ENCODE results near the gene OR51V1. TPM values are rescaled to one million over a fixed set of nuclear protein-coding genes. Genes with fewer than 3 reads are reported as not detected.
"Not testable (repeated sequence)": the region's sequence is repeated elsewhere in the genome, so short reads cannot be mapped to it uniquely, and the experiment has no call there.

The OR51V1 gene, protein sequence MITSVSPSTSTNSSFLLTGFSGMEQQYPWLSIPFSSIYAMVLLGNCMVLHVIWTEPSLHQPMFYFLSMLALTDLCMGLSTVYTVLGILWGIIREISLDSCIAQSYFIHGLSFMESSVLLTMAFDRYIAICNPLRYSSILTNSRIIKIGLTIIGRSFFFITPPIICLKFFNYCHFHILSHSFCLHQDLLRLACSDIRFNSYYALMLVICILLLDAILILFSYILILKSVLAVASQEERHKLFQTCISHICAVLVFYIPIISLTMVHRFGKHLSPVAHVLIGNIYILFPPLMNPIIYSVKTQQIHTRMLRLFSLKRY
- polyA plus RNA-seq (2011; rRNA removed) (not detected in 2 replicates), polyA minus RNA-seq (2011; rRNA and poly(A)+ RNA removed) (not detected in 2 replicates)

DNA sequence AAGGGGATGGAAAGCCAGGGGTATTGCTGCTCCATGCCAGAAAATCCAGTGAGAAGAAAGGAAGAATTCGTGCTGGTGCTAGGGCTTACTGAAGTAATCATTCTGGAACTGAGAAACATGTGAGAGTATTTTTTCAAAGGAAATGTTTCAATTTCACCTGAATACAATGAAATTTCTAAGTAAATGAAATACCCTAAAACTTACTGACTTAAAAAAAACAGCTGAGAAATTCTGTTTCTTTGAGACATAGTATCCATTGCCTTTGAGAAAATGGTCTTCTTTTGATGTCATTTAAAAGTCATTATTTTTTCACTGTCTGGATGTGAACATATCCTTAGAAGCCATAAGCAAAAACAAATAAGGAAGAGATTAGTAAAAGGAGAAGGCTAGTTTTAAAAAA, at the start of gene OR51V1:
TSS of gene OR51V1 (minus strand) at position 101 of the 400 bp plus-strand sequence. CDS start at position 101, 0 bp downstream.
- Histone ChIP-seq H3K9me3 (ENCODE audit: control insufficient read depth, insufficient read depth, low read length) (no peaks in the 10 kb centered on the region), H3K4me3 (ENCODE audit: low read depth, low read length) (no peak within 1 kb of the TSS), H3K27ac (ENCODE audit: low read depth, low read length) (no peak within 1 kb of the TSS), H3K27me3 (ENCODE audit: control insufficient read depth, insufficient read depth, low read length) (no peaks in the 10 kb centered on the region)
- ChIA-PET POLR2A (no interaction called here), CTCF (interaction anchor here (2.1 to 6.5 kb wide), 3 partner anchors 75 to 181 kb away, joined by 11 to 63 read pairs (median 19); no protein-coding TSS in a partner anchor)
- no peak for DNase-seq (ENCODE audit: low read depth, low spot score)
- TF ChIP-seq, protein P1, sequence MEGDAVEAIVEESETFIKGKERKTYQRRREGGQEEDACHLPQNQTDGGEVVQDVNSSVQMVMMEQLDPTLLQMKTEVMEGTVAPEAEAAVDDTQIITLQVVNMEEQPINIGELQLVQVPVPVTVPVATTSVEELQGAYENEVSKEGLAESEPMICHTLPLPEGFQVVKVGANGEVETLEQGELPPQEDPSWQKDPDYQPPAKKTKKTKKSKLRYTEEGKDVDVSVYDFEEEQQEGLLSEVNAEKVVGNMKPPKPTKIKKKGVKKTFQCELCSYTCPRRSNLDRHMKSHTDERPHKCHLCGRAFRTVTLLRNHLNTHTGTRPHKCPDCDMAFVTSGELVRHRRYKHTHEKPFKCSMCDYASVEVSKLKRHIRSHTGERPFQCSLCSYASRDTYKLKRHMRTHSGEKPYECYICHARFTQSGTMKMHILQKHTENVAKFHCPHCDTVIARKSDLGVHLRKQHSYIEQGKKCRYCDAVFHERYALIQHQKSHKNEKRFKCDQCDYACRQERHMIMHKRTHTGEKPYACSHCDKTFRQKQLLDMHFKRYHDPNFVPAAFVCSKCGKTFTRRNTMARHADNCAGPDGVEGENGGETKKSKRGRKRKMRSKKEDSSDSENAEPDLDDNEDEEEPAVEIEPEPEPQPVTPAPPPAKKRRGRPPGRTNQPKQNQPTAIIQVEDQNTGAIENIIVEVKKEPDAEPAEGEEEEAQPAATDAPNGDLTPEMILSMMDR (IDR thresholded peaks at IDR 0.05; ENCODE audit: low read depth, low read length): no peak

DNA sequence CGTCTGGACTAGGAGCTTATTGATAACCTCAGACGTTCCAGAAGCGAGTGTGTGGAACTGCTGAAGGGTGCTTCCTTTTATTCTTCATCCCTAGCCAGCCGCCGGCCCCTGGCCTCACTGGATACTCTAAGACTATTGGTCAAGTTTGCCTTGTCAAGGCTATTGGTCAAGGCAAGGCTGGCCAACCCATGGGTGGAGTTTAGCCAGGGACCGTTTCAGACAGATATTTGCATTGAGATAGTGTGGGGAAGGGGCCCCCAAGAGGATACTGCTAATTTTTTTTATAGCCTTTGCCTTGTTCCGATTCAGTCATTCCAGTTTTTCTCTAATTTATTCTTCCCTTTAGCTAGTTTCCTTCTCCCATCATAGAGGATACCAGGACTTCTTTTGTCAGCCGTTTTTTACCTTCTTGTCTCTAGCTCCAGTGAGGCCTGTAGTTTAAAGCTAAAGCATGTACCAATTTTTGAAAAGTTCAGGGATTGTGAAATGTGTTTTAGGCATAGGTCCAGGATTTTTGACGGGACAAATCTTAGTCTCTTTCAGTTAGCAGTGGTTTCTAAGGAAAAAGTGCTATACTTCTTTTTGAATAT, 49.4 kb upstream of the OR51V1 start, which contains the start of gene HBG1:
TSS of gene HBG1 (minus strand) at position 51 of the 590 bp plus-strand sequence. CDS start 53 bp downstream, outside the sequence.
- POLR2A ChIA-PET; H3K27ac ChIP-seq (ENCODE audit: low read depth, low read length); H3K9me3 ChIP-seq (ENCODE audit: control insufficient read depth, insufficient read depth, low read length); H3K4me3 ChIP-seq (ENCODE audit: low read depth, low read length); H3K27me3 ChIP-seq (ENCODE audit: control insufficient read depth, insufficient read depth, low read length); DNase-seq (ENCODE audit: low read depth, low spot score); CTCF ChIA-PET: not testable (repeated sequence)

DNA sequence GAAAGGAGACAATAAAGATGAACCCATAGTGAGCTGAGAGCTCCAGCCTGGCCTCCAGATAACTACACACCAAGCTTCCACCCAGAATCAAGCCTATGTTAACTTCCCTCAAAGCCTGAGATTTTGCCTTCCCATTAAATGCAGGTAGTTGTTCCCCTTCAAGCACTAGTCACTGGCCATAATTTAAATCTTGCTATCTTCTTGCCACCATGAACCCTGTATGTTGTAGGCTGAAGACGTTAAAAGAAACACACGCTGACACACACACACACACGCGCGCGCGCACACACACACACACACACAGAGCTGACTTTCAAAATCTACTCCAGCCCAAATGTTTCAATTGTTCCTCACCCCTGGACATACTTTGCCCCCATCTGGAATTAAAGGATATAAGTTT, 48.0 kb upstream of the OR51V1 start:
- DNase-seq (ENCODE audit: low read depth, low spot score); H3K27me3 ChIP-seq (ENCODE audit: control insufficient read depth, insufficient read depth, low read length); H3K4me3 ChIP-seq (ENCODE audit: low read depth, low read length); POLR2A ChIA-PET; CTCF ChIA-PET; H3K27ac ChIP-seq (ENCODE audit: low read depth, low read length); H3K9me3 ChIP-seq (ENCODE audit: control insufficient read depth, insufficient read depth, low read length): not testable (repeated sequence)

DNA sequence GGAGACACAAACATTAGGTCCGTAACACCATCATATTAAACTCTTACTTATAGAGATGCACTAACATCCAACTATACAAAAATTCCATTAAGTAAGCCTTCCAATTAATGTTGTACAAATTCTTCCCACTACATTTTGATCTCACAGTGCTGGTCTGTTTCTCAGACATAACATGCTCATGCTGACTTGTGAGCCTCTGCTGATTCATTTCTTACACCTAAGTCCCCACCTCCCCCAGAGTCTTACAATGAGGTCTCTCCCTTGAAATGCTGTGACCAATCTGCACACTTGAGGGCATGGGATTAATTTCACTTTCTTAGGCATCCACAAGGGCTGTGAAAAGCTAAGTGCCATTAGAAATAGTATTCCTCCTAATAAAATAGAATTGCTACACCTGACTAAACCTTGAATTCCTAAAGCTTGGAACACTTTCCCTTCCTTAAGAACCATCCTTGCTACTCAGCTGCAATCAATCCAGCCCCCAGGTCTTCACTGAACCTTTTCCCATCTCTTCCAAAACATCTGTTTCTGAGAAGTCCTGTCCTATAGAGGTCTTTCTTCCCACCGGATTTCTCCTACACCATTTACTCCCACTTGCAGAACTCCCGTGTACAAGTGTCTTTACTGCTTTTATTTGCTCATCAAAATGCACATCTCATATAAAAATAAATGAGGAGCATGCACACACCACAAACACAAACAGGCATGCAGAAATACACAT, 47.1 kb upstream of the OR51V1 start:
- TF ChIP-seq, protein P1 (IDR thresholded peaks at IDR 0.05; ENCODE audit: low read depth, low read length): no peak
- Histone ChIP-seq H3K4me3 (ENCODE audit: low read depth, low read length) (no peak overlapping the region), H3K27me3 (ENCODE audit: control insufficient read depth, insufficient read depth, low read length) (no peaks in the 10 kb centered on the region), H3K9me3 (ENCODE audit: control insufficient read depth, insufficient read depth, low read length) (no peaks in the 10 kb centered on the region), H3K27ac (ENCODE audit: low read depth, low read length) (no peak overlapping the region)
- POLR2A ChIA-PET: no interaction called here
- CTCF ChIA-PET: no interaction called here
- no peak for DNase-seq (ENCODE audit: low read depth, low spot score)

DNA sequence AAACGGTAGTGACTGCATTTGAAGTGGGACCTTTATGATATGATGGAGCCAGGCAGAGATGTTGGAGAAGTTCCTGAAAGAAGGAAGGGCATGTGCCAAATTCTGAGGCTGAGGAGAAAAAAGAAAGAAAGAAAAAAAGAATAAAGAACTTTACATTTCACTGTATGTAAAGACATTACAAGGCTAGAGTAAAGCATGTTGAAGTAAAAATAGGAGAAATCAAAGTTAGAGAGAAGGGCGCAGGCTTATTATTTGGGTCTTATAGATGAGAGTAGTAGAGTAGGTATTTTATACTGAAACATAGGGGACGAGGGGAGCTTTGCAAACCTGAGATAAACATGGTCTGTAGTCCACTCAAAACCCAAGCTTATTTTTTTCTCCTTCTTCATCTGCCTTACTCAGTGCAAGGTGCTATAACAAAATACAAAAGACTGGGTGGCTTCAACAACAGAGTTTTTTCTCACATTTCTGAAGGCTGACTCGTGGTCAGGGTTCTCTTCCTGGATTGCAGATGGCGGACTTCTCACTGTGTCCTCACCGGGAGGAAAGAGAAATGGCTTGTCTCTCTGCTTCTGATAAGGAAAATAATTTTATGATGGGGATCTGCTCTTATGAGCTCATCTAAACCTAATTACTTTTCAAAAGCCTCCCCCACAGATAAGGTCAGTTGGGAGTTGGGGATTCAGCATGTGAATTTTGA, 46.4 kb upstream of the OR51V1 start:
- Histone ChIP-seq H3K27ac (ENCODE audit: low read depth, low read length) (no peak overlapping the region), H3K4me3 (ENCODE audit: low read depth, low read length) (no peak overlapping the region), H3K27me3 (ENCODE audit: control insufficient read depth, insufficient read depth, low read length) (no peaks in the 10 kb centered on the region), H3K9me3 (ENCODE audit: control insufficient read depth, insufficient read depth, low read length) (no peaks in the 10 kb centered on the region)
- ChIA-PET CTCF (no interaction called here), POLR2A (no interaction called here)
- TF ChIP-seq, protein P1 (IDR thresholded peaks at IDR 0.05; ENCODE audit: low read depth, low read length): no peak
- no peak for DNase-seq (ENCODE audit: low read depth, low spot score)
